Renal pelvis (tissue), 4 donors: Measurements from ENCODE around the gene RPL10. TPM values are rescaled to one million over a fixed set of nuclear protein-coding genes. Genes with fewer than 3 reads are reported as not detected.
"Not testable (repeated sequence)": the region's sequence is repeated elsewhere in the genome, so short reads cannot be mapped to it uniquely, and the experiment has no call there.

ENCODE experiments used
- DNase-seq: peaks from one replicate; pipeline ENCODE4 v3.0.0-alpha.2; 2013
- polyA plus RNA-seq, 3 donors: library from polyadenylated mRNA; unstranded; fragments of 120-200 nt; gene quantifications; one replicate each; pipeline ENCODE4 v1.2.1, GENCODE V29; 2013; ENCODE audit not compliant: insufficient read length in 3 of 3

The RPL10 gene
- polyA plus RNA-seq, 3 donors, result 2,952 to 3,594 (median 3,543) TPM

DNA sequence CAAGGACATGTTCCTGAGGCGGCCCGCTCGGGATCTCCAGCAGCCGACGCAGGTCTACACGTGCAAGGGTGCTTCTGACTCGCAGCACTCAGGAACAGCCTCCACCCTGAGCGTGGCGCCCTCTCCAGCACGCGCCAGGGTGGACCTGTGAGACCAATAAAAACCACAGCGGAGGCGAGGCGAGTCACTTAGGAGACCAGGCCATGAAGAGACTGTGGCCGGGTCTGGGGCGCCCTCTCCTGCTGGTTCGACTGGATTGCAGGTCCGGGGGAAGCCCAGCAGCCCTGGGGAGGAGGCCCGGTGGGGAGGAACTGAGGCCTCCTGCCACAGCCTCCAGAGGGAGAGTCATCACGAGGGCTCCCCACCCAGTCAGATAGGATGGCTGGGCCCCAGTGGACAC is 10.1 kb upstream of the RPL10 start:
- not testable (repeated sequence) for DNase-seq

GRCh38 chrX:154388649-154389048 is 9.5 kb upstream of the RPL10 start:
- not testable (repeated sequence) for DNase-seq

DNA sequence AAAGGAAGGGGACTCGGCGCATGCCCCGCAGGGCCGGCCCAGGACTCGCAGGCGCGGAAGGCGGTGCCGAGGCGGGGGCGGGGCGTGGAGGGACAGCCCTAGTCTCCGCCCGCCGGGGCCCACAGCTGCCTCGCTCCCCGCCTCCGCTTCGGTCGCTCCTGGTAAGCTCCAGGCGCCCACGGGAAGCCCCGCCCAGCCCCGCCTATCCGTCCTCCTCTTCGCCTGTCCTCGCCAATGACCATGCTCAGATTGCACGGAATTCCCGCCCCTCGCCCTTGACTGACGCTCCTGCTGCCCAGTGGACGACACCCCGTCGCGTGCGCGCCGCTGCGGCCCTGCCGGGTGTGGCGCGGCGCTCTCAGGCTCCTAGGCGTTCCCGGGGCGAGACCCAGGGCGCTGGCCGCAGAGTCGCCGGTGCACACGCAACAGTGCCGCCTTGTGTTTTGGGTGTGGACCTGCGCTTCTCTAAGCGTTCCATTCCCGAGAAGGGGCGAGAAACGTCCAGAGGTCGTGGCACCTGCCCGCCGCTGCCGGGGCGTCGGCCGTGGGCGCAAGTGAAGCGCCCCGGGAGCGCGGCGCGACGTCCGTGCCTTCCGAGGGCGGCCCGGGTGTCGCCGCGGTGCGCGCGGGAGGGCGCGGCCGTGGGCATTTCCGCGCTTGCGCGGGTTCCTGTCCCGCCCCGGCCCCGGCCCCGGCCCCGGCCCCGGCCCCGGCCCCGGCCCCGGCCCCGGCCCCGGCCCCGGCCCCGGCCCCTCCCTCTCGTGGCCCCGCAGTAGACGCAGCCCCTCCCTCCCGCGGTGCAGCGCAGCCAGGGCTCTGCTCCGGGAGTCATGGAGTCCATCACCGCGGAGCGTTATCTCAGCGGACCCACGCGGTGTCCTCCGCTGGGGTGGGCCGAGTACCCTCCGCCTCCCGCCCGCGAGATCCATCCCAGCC is 8.1 kb upstream of the RPL10 start:
- DNase-seq, result not testable (repeated sequence)

GRCh38 chrX:154396363-154396762 is 1.8 kb upstream of the RPL10 start:
- DNase-seq, result not testable (repeated sequence)

- DNase-seq, result no peak
Measured at GRCh38 chrX:154396973-154397887, 947 bp upstream of the RPL10 start.

- peak; percentile 80 for DNase-seq
Measured at GRCh38 chrX:154398668-154399526, 720 bp downstream of the RPL10 start.

- DNase-seq, result no peak
Measured at GRCh38 chrX:154399527-154400368, 1.6 kb downstream of the RPL10 start.

GRCh38 chrX:154400369-154400817 is 2.2 kb downstream of the RPL10 start:
- DNase-seq, result not testable (repeated sequence)

DNA sequence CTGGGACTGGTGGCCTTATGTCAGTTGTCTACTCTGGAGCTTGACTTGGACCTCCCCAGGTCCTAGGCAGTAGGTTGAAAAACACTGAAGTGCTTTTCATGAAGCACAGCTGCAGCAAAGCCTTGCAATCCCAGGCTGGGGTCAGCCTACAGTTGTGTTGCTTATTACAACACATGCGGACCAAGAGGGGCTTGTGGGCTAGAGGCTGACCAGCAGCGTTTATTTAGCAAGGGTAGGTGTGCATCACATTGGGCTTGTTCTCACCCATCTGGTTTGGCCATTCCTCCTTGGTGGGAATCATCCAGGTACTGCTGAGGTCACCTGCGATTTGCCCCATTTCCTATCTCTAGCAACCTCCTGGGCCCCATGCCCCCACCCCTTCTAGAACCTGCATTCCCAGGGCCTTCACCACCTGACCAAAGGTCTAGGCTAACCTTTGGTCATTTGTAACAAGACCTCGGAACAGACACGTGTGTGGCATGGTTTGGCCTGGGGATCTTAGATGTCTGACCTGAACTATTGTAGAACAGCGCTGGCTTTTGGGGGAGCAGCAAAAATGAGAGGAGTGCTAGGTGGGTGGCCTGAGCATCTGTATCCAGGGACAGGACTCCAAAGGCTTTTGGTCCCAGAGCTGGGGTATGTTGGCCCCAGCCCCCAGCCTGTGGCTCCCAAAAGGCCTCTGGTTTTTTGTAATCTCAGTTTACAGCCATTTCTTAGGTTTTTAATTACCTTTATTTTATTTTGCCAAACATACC is 3.0 kb downstream of the RPL10 start:
- DNase-seq, result no peak

- DNase-seq, result no peak
Measured at GRCh38 chrX:154401918-154402621, 3.9 kb downstream of the RPL10 start.

- no peak for DNase-seq
Measured at GRCh38 chrX:154402622-154403127, 4.5 kb downstream of the RPL10 start.

DNA sequence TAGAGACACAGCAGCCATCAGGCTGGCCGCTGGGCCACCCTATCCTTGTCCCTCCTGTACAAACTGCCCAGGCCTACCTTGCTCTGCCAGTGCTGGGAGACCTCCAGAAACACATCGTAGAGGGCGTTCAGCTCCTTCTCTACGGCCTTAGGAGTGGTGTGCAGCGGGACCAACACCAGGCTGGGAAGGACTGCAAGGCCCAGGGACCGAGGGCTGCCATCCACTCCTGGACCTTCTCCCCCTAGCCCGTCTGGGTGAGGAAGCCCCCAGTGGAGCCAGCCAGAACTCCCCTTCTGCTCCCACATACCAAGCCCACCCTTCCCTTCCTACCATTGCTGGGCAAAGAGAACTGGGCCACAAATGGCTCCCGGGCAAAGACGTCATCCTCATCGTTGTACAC is 5.0 kb downstream of the RPL10 start:
- DNase-seq, result no peak

- DNase-seq, result no peak
Measured at GRCh38 chrX:154403858-154404257, 5.7 kb downstream of the RPL10 start.

- DNase-seq, result no peak
Measured at GRCh38 chrX:154404625-154405192, 6.5 kb downstream of the RPL10 start.

GRCh38 chrX:154408659-154409221 is 10.6 kb downstream of the RPL10 start:
- no peak for DNase-seq

DNA sequence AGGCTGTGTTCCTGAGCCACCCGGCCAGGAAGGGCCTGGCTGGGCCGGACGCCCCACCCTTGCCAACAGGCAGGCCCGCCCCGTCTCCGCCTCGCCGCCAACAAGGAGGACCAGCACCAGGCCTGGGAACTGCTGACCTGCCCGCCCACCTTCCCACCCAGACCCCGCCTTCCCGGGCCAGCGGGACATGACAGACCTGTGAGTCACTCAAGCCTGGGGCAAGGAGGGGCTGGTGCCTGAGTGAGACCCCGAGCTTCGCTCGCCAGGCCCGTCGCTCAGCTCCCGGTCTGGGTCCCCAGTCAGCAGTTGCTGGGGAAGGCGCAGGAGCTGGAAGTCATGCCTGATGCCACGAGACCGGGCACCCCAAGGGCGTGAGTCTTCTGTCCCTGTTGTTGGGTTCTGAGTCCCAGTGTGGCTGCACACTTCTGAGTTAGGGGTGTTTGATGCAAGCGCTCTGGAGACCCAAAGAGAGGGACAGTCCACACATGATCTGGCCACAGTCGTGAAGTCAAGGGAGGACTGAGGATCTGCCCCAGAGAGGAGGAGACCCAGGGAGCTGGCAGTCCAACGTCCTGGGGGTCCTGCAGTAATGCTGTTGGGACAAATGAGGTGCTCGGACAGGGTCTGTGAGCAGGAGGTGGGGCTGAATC is 11.2 kb downstream of the RPL10 start, which contains the start of gene DNASE1L1:
Gene DNASE1L1, minus strand, starts transcription at position 33 of the 650 bp plus-strand sequence. CDS start 3,686 bp downstream, outside the sequence.
- DNase-seq, result no peak

- no peak for DNase-seq
Measured at GRCh38 chrX:154411981-154412340, 13.8 kb downstream of the RPL10 start.
